DMS53 (cell line): ENCODE data around the gene COPZ1.
A peak's percentile ranks its signal among the peaks of the same experiment; 100 is the strongest.
"Not testable (repeated sequence)": the region's sequence is repeated elsewhere in the genome, so short reads cannot be mapped to it uniquely, and the experiment has no call there.

Source experiments
- DNase-seq: peaks from one replicate; lab custom pipeline; 2025; lab: John Stamatoyannopoulos, UW

The COPZ1 gene

DNA sequence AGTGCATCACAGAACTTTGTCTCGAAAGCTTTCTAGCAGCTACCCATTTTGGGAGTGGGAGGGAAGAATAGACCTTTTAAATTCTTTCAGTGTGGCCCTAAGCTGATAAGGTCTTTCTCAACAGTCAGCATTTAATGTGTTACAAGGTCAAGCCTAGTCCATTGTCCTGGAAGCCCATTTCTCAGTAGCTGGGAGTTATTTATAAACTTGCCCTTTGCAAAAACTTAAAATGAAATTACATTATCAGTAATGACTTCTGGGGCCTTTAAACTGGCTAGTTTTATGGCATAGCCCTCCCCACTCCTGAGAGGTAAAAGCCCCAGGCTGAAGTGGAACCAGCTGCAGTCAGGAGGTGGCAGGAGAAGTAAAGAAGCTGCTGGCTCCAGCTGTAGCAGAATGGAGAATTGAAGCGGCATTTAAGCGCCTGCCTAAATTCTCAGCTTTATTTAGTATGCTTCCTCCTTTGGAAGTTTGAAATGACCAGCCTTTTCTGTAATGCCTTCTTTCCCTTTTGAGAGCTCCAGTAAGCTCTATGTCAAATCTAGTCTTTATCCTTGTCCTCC is 12.4 kb downstream of the COPZ1 start:
- DNase-seq = no peak

DNA sequence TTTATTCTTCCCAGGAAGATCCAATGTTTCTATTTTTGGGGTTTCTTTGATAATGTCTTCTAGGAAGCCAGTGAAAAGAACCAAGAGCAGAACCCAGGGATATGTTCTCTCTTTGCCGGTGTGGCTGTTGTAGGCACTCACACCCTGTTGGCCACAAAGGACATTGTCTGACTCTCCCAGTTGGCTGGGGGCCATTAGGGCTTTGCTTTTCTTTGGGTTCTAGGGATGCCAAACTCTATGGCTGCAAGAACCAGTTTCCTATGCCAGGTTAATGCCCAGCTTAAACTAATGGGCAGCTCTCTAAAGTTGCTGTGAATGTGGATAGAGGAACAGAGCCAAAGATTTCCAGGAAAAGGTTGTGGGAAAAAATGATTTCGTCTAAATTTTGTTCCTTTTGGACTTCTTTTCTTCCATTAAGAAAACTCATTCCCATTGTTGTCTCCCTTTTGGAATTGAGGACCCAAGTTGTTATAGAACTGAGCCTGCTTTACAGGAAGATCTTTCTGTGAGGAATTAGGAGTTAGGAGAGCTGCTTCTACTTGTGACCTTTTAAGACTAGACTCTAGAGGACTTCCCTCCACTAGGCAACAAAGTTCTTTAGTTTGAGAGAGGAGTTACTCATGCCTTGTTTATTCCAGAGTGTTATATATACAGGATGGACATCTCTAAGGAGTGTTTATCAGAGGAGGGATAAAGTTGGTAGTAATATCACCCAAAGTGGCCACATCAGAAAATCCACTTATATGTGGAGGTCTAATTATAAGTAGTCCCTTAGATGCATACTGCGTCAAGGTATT is 13.1 kb downstream of the COPZ1 start:
- no peak for DNase-seq

DNA sequence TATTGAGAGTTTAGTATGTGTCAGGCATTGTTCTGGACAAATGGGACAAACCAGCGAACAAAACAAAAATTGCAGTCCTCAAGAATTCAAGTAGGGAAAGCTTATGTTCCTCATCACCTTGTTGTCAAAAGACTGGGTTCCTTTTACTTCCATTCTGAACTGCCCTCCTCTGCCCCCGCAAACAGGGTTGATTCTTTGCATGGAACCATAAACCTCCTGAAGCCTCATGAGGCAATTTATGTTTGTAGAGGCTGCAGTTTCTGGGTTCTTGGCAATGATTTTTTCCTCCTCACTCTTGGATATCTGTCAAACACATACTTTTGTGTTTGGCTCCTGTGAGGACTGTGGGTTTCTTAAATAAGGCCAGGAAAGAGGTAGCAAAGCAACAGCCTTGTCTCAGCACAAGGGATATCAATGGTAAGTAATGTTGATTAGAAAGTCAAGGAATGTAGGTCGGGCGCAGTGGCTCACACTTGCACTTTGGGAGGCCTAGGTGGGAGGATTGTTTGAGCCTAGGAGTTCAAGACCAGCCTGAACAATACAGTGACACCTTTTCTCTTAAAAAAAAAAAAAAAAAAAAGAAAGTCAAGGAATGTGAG is 13.9 kb downstream of the COPZ1 start:
- DNase-seq = no peak

DNA sequence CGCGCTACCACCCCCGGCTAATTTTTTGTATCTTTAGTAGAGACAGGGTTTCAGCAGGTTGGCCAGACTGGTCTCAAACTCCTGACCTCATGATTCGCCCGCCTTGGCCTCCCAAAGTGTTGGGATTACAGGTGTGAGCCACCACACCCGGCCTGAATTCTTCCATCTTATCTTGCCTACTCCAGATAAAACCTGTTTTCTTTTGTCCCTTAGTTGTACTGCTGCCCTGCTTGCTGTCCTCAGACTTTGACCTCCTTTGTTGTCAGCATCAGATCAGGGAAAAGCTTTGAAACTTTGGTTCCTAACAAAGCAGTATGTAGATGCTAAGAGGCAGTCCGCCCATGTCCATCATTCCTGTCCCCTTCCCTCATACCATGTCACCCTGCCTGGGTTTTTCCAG is 15.9 kb downstream of the COPZ1 start:
- no peak for DNase-seq

DNA sequence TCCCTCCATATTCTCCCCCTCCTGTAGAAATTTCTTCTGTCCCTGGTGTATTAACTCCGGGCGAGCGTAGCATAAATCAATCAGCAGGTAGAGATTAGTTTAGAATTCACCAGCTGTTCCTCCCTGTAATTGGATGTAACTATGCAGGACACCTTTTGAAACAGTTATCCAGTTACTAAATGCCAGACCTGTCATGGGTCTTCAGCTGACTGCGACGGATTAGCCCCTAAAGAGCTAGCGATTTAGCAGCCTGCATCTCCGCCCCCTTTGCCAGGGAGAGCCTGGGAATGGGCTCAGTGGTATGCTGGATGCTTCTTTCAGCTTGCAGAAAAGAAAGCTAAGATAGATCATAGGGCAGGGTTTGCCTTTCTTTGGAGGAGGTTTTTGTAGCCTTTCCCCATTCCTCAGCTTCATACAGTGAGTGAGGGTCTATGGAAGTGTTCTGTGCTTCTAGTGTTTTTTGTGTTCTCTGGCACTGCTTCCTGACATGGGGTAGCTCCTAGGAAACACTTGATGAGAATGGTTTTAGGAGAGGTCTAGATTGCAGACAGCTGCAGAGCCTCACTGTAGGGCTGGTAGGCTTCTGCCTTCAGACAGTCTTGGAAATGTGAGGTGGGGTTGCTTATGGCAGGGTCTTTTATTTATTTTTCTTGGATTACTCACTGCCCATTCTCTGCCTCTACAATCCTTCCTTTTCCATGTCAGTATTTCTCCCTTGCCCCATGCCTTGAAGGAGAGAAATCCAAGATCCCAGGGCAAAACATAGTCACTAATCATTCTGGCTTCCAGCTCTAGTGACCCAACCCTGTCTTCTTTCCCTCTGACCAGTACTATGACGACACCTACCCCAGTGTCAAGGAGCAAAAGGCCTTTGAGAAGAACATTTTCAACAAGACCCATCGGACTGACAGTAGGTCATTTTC is 16.7 kb downstream of the COPZ1 start:
- no peak for DNase-seq

DNA sequence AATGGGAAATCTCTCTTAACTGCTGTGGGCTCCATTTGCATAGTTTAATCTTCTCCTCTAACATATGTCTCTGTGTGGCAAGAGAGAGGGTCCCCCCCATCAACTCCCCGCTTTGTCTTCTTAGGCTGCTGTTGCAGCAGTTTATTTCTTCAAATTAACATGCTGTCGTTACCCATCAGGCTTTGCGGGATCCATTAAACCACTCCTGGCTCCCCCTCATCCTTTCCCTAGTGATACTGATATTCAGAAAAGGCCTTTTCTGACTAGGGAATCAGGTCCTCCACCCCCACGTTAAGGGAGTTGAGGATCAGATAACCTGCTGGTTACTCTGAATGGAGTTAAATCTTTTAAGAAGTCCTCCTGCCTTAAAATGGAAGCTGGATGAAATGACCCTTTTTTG is 24.1 kb downstream of the COPZ1 start:
- DNase-seq = no peak

DNA sequence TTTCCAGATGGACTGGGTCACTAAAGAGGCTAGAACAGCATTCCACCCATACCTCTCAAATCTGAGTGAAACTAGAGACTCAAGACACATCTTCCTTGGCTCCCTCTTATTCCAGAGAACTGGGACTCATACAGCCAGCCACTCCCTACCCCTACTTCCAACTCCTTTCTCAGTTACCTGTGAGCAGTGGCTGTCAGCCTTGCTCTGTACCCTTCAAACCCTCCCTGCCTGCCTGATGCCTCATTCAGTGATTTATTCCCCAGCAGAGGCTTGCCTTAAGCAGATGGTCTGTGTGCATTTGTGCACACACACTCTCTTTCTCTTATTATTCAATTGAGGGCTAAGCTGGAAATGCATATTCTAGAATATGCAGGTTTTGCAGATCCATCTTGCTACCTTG is 24.7 kb downstream of the COPZ1 start:
- no peak for DNase-seq

DNA sequence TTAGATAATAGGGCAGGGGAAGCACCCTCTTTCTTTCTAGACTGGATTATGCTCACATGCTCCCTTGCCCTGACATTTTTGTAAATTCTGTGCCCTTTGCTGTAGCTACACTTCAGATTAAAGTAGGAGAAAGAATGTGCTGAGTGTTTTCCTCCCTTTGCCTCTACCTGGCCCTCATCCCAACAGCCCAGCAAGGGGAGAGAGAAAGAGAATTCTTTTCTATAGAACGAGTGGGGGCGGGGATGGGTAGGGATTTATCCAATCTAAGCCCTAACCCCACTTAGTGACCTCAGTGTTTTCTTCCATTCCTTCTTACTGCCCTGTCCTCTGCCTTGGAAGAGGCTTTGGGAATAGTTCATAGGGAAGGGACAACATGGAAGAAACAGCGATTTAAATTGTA is 25.8 kb downstream of the COPZ1 start:
- no peak for DNase-seq

DNA sequence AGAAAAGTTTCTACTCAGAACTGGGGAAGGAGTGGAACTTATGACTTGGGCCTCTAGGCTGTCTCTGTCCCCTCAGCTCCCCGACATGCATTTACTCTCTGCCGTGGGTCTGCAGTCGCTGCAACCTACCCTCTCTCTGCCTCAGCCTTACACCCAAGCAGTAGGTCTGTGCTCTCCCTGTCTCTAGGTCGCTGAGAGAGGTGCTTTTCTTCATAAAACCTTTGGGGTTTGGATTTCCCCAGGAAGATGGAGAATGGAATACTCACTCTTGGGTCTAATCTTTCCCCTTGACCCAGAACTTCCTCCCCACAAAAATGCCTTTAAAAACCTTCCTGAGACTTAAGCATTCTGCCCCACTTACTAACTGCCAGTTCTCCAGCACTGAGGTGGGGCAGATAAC is 26.4 kb downstream of the COPZ1 start:
- no peak for DNase-seq

DNA sequence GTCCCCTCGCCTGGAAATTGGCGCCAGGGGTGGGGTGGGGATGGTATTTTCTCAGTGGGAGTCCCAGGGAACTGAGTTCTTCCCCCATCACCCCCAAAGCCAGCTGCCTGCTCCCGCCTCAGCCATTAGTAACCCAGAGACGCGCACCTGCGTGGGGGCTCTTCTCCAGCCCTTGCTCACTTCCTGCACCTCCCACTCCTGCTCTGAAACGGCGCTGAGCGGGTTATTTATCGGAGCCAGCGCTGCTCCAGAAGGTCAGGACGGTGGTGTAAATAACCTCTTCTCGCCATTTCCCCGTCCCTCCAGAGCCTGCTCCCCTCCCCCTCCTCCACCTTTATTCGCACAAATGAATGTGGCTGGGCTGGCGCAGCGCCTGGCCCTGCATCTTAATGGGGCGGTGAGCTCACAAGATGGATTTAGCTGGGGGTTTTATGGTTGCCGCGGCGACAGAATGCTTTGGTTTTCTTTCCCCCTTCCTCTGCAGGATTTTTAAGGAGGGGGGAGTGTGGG is 27.1 kb downstream of the COPZ1 start:
- peak; percentile 90 for DNase-seq

DNA sequence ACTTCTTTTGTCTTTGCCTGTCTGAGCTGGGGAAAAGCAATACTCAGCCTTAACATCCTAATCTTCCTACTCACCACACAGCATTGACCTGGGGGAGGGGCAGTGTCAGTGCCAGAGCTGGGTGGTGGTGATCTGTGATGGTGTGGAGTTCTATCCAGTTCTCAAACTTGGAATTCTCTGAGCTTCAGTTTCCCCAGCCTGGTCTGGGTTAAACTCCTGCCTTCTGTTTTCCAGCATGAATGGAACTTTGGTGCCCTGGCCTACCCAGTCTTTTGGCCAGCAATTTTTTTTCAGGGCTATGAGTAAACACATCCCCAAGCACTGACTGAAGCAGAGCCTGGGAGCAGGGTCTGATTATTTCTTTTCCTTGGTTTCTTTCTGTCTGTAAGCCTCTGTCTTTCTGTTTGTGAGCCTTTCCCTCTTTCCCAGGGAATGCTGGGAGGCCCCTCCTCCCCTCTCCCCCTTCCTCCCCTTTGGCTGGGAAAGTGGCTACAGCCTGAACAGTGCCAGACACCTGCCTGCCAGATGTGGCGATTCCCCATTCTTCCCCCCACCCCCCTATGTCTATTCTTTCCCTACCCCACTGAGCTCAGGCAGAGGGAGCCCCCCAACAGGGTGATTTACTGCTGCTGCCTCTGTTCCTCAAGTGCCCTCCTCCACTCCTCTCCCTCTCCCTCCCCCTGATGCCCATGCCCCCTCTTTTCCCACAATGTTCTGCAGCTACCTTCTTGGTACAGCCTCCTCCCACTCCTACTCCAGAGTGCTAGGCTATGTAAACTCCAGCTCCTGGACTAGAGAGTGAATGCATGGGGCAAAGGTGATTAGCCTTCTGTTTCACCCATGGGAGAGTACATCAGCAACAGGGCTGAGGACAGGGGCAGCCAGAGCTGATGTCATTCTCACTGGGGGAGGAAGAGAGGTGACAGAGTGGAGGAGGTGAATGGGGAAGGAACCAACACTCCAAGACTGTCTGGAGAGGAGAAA is 28.3 kb downstream of the COPZ1 start:
- DNase-seq = peak; percentile 87

DNA sequence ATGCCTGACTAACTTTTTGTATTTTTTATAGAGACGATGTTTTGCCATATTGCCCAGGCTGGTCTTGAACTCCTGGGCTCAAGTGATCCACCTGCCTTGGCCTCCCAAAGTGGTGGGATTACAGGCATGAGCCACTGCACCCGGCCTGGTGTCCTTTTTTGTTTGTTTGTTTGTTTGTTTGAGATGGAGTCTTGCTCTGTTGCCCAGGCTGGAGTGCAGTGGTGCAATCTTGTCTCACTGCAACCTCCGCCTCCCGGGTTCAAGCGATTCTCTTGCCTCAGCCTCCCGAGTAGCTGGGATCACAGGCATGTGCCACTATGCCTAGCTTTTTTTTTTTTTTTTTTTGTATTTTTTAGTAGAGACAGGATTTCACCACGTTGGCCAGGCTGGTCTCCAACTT is 29.3 kb downstream of the COPZ1 start:
- DNase-seq = not testable (repeated sequence)

DNA sequence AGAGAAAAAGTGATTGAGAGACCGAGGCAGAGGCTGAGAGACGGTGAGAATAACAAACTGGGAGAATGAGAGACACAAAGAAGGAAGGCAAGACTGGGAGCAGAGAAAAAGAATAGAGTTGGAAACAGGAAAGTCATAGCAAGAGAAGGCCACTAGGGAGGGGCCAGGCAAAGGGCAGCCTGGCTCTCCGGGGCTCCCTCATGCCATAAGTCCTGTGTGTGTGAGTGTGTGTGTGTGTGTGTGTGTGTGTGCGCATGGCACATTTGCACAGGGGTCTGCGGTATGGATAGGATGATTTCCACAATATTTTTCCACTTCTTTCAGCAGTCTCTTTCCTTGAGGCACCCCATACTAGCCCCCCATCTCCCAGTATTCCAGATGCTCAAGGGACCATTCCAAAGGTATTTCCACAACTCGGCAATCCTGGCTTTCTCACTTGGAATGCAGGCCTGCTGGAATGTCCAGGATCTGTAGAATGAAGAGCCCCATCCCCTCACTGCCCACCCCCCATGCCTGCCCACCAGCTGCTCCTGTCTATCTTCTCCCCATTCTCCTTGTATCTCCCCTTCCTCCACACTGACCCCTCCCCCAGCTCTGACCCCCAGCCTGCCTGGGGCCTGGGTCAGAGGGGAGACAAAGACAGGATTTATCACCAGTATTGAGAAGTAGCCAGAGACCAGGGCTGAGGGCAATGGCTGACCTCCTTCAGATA is 30.3 kb downstream of the COPZ1 start:
- no peak for DNase-seq

DNA sequence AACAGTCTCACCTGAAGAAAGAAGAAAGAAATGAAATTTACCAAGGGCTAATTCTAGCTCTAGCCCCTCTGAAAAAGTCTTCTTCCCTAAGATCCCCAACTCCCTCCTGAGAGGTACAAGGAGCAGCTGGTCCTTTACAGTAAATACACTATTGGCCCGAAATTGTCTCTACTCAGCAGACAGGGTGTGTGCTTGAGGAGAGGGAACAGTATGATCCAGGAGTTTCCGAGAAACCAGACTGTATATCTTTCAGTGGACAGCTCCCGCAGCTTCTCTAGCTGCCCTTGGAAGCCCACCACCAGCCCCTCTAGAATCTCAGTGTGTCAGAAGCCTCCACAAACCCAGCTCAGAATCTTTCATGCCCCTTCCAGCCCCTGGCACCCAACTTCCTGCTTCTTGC is 31.3 kb downstream of the COPZ1 start:
- no peak for DNase-seq

DNA sequence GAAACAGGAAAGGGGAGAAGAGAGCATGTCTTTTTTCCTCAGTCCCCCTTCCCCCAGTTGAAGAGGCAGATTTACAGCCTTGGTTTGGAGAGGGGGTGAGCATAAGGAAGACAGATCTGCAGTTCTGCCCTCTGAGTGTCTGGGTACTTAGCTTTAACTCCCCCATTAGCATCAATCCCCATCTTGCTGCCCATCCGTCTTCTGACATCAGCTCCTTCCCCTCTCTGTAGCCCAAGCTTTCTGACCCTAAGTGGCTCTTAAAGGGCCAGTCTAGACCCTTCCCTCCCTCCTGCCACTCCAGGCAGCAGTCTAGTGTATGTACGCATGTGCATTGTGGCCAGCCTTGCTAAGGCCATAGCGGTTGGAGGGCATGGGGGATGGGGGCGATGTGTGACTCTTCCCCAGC is 32.0 kb downstream of the COPZ1 start:
- no peak for DNase-seq

DNA sequence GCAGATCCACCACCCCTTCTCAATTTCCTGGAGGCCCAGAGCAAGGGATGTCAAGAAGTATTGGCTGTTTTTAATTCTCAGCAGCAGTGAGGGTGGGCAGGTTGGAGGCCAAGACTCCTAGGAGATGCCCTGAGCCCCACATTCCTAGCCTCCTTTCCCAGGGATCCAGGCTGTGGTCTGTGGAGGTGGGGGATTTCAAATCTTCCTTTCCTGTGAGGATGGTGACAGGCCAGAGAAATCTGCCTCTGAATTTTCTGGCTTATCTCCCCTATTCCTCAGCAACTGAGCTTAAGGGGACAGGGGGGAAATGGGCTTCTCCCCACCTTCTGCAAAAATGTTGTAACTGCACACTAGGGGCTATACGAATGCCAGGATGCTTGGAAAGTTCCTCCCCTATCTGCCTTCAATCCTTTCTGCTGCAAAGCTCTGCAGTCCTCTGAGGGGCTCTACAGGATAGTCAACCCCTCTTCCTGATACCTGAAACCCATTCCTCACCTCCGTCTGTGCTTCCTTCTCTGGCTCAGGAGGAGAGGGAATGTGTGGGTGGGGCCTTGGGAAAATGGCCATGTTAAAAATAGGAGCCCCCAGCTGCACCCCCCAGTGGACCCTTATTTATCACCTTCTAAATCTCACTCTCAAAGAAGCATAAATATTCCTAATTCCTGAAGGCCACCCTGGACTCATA is 32.7 kb downstream of the COPZ1 start:
- no peak for DNase-seq

DNA sequence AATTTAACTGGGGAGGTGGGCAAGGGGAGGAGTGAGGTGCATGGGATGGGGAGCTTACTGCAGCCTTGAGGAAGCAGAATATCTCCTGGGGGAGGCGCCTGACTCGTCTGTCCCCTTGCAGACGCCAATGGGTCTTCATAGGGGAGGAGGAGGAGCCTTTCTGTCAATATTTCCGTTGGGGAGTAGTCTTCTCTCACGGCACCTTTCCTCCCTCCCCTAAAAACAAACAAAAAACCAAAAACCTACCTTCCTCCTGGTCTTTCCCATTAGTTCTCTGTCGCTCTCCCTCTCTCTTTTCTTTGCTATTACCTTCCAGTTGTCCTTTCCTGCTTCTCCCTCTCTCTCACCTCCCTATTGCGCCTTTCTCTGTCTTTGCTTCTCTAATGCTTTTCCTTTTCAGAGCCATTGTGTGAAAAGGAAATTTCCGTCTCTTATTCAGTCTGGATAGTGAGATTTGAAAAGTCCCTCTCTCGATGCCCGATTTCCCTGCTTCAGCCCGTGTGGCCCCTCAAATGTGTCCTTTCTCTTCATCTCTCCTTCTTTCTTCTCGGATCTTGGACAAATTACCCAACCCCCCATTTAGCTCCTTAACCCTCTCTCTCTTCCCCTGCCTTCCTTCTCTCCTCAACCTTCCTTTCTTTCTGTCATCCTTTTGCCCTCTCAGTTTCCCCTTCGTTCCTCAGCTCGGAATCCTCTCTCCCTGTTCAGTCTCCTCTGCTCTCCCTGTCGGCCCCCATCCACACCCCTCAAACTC is 33.4 kb downstream of the COPZ1 start:
- peak; percentile 71 for DNase-seq

DNA sequence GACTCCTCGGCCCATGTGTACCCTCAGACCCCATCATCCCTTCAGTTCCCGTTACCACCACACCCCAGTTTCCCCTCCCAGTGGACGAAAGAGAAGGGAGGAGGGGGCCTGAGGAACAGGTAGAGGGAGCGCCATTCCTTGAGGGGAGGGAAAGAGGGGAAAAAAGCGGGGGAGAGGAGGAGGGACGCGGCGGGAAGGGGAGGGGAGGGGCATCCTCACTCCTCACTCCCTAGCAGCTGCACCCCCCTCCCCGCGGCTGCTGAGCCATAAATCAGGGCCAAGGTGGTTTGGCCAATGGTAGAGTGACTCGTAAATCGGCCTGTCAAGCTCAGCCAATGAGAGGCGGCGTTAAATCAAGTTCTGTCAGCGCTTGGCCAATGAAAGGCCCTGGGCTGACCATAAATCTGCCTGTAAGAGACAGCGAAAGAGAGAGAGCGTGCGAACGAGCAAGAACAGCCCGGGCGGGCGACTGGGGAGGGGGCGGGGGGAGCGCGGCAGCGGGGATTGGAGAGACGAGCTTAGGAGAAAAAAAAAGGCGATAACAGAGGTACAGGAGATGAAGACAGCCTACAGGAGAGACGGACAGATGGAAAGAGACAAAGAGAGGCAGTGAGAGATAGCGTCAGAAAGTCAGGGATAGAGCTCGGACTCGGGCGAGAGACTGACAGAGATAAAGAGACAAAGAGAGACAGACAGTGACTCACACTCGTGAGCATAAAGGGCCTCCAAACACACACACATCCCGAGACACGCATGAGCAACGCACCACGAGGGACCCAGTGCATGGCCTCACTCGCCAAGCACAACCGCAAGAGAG is 34.2 kb downstream of the COPZ1 start:
- DNase-seq = peak; percentile 100
